OCI-LY1 (cell line): Measurements from ENCODE around the gene CALY.
"Not testable (repeated sequence)": the region's sequence is repeated elsewhere in the genome, so short reads cannot be mapped to it uniquely, and the experiment has no call there.

ENCODE experiments used
- H2AFZ ChIP-seq: fragments of 200-600 bp; sonication (generic), shearing (Covaris generic); 2 replicates; pipeline ENCODE4 v1.6.0; 2014; ENCODE audit warnings: antibody characterized with exemption, mild to moderate bottlenecking, low read length
- H3F3A ChIP-seq: fragments of 200-600 bp; sonication (generic), shearing (Covaris generic); 2 replicates; pipeline ENCODE4 v1.6.0; 2014; ENCODE audit warnings: mild to moderate bottlenecking, antibody characterized with exemption, low read length, moderate library complexity; ENCODE audit not compliant: insufficient read depth
- H3K27ac ChIP-seq: fragments of 200-600 bp; sonication (generic); 2 replicates; pipeline ENCODE4 v1.5.1; 2014; ENCODE audit warnings: low read length, mixed run types, mild to moderate bottlenecking, low read depth; ENCODE audit not compliant: poor library complexity, severe bottlenecking
- H3K27me3 ChIP-seq: fragments of 200-600 bp; sonication (generic); 2 replicates; pipeline ENCODE4 v1.6.0; 2014; ENCODE audit warnings: antibody characterized with exemption, mild to moderate bottlenecking, low read length, moderate library complexity; ENCODE audit not compliant: insufficient read depth
- H3K36me3 ChIP-seq: fragments of 200-600 bp; sonication (generic); 2 replicates; pipeline ENCODE4 v1.6.1; 2014; ENCODE audit warnings: mild to moderate bottlenecking, antibody characterized with exemption, low read length, moderate library complexity, mixed read lengths; ENCODE audit not compliant: insufficient read depth
- H3K4me1 ChIP-seq: fragments of 200-600 bp; sonication (generic); 2 replicates; pipeline ENCODE4 v1.5.1; 2014; ENCODE audit warnings: mild to moderate bottlenecking, low read length, moderate library complexity; ENCODE audit not compliant: insufficient read depth, severe bottlenecking
- H3K4me2 ChIP-seq: fragments of 200-600 bp; sonication (generic), shearing (Covaris generic); 2 replicates; pipeline ENCODE4 v1.6.1; 2014; ENCODE audit warnings: low read length
- H3K4me3 ChIP-seq: fragments of 200-600 bp; sonication (generic); 2 replicates; pipeline ENCODE4 v1.5.1; 2014; ENCODE audit warnings: low read length, low read depth, mild to moderate bottlenecking, mixed read lengths; ENCODE audit not compliant: poor library complexity, severe bottlenecking
- H3K79me2 ChIP-seq: fragments of 200-600 bp; shearing (Covaris generic); 2 replicates; pipeline ENCODE4 v1.6.1; 2016; ENCODE audit warnings: mixed run types, low read length, mixed read lengths; ENCODE audit not compliant: insufficient read depth
- H3K9ac ChIP-seq: fragments of 200-600 bp; sonication (generic), shearing (Covaris generic); 2 replicates; pipeline ENCODE4 v1.6.1; 2014; ENCODE audit warnings: mild to moderate bottlenecking, low read length, mixed read lengths
- H3K9me2 ChIP-seq: fragments of 200-600 bp; sonication (generic), shearing (Covaris generic); 2 replicates; pipeline ENCODE4 v1.6.1; 2014; ENCODE audit warnings: low read depth, mild to moderate bottlenecking, low read length, mixed read lengths
- H3K9me3 ChIP-seq: fragments of 200-600 bp; shearing (Covaris generic); 2 replicates; pipeline ENCODE4 v1.6.1; 2014; ENCODE audit warnings: low read length, mixed read lengths
- H4K20me1 ChIP-seq: fragments of 200-600 bp; sonication (generic), shearing (Covaris generic); 2 replicates; pipeline ENCODE4 v1.6.0; 2016; ENCODE audit warnings: mild to moderate bottlenecking, low read length; ENCODE audit not compliant: insufficient read depth
- CTCF ChIP-seq: fragments of 200-600 bp; sonication (generic), shearing (Covaris generic); IDR thresholded peaks from 2 replicates; pipeline ENCODE4 v1.5.1; 2017; ENCODE audit warnings: mild to moderate bottlenecking, antibody characterized with exemption, low read length, moderate library complexity, mixed read lengths
- EZH2 ChIP-seq: fragments of 200-600 bp; sonication (generic), shearing (Covaris generic); IDR thresholded peaks from 2 replicates; pipeline ENCODE4 v1.8.0; 2017; ENCODE audit warnings: borderline replicate concordance, mixed run types, mild to moderate bottlenecking, antibody characterized with exemption, low read length, moderate library complexity, mixed read lengths

The CALY gene

DNA sequence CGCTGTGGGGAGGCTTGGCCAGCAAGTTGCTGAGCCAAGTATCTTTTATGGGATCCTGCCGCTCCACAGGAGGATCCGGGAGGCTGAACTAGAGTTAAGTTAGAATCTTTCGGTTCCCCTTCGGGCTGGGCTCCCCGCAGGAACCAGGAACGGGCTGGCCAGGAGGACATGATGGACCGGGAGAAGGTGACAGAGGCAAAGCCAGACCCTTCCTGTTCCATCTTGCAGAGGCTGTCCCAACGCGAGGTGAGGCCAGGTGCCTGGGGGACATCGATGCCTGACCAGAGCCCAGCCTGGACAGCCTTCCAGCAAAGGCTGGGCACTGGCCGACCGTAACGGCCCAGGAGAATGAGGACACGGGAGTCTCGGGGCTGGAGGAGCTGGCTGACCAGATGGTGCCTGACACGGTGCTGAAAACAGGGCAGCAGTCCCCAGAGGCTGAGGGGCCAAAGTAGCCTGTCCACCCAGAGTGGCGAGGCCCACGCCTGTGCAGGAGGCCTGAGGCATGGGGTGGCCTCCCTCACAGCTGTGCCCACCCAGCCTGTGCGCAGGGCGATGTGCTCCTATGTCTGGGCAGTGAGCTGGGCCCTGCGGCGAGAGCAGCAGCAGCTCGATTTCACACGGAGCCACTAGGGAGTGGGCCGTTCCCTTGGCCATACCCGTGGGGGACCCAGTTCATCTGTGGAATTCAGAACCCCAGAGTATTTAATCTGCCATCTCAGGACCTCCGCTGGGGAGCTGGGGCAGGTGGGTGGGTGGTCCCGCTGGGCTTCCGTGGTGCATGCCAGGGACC is 40.5 kb upstream of the CALY start:
- H3K9me3 ChIP-seq = no peaks in the 10 kb centered on the region
- no peak overlapping the region; the same call in 1 of the 2 replicates for H3K9ac ChIP-seq
- no peak overlapping the region for H3K4me3 ChIP-seq
- no peak overlapping the region for H2AFZ ChIP-seq
- peaks cover 18% of the 10 kb centered on the region for H3K4me1 ChIP-seq
- no peaks in the 10 kb centered on the region; the same call in 1 of the 2 replicates for H3F3A ChIP-seq
- 0 out of 2 replicates have a peak, but pooled peaks cover 7% of the 10 kb centered on the region for H3K27me3 ChIP-seq
- peak overlapping the region; percentile 85; the same call in 1 of the 2 replicates for H3K4me2 ChIP-seq
- no peaks in the 10 kb centered on the region for H3K79me2 ChIP-seq
- H3K36me3 ChIP-seq = no peaks in the 10 kb centered on the region
- no peaks in the 10 kb centered on the region for H3K9me2 ChIP-seq
- TF ChIP-seq EZH2 (no peak), CTCF (no peak)
- no peaks in the 10 kb centered on the region for H4K20me1 ChIP-seq
- no peak overlapping the region for H3K27ac ChIP-seq

DNA sequence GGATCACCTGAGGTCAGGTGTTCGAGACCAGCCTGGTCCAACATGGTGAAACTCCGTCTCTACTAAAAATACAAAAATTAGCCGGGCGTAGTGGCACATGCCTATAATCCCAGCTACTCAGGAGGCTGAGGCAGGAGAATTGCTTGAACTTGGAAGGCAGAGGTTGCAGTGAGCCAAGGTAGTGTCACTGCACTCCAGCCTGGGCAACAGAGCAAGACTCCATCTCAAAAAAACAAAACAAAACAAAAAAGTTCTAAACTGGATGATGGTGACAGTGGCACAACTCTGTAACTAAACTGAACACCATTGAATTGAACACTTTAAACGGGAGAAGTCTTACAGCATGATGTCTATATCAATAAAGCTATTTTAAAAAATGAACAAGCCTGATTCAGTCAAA is 39.5 kb upstream of the CALY start:
- not testable (repeated sequence) for H3K9me2 ChIP-seq, H3K27ac ChIP-seq, H3K36me3 ChIP-seq, H3K79me2 ChIP-seq, H3K4me2 ChIP-seq, H4K20me1 ChIP-seq, H3K4me3 ChIP-seq, H3K9me3 ChIP-seq, H3F3A ChIP-seq, H3K27me3 ChIP-seq, H2AFZ ChIP-seq, H3K9ac ChIP-seq
- H3K4me1 ChIP-seq = peaks cover 23% of the 10 kb centered on the region

DNA sequence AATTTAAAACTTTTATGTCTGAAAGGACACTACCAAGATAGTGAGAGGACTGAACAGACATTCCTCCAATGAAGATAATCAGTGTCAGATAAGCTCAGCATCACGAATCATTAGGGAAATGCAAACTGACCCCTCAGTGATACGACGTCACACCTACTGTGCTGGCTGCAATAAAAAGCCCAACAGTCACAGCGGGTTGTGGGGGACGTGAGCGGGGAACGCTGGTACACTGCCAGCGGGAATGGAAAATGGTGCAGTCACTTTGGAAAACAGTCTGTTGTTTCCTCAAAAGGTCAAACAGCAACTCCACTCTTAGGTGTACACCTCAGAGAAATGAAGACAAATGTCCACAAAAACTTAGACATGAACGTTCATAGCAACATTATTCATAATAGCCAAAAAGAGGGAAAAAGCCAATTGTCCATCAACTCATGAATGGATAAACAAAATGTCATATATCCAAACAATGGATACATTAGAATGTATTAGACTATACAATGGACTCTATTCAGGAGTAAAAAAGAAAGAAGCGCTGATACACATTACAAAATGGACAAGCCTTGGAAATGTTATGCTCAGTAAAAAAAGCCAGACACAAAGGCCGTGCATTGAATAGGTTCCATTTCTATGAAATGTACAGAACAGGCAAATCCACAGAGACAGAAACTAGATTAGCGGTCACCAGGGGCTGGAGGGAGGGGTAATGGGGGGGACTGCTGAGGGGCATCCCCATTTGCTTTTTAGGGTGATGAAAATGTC is 38.8 kb upstream of the CALY start:
- Histone ChIP-seq H3K9ac (no peak overlapping the region), H3K79me2 (no peaks in the 10 kb centered on the region), H3K27ac (no peak overlapping the region), H3K27me3 (0 out of 2 replicates have a peak, but pooled peaks cover 7% of the 10 kb centered on the region), H3K9me3 (no peaks in the 10 kb centered on the region), H3K9me2 (no peaks in the 10 kb centered on the region), H3K4me2 (no peak overlapping the region), H3K4me1 (peaks cover 23% of the 10 kb centered on the region), H2AFZ (no peak overlapping the region), H3F3A (no peaks in the 10 kb centered on the region), H4K20me1 (no peaks in the 10 kb centered on the region), H3K36me3 (no peaks in the 10 kb centered on the region), H3K4me3 (no peak overlapping the region)
- TF ChIP-seq CTCF (no peak), EZH2 (no peak)
